ENCODE results near the gene PLXNA2. TPM values are rescaled to one million over a fixed set of nuclear protein-coding genes. Genes with fewer than 3 reads are reported as not detected.

Gene PLXNA2
- total RNA-seq, 1 experiment from 2014 or later = 17.7 TPM

DNA sequence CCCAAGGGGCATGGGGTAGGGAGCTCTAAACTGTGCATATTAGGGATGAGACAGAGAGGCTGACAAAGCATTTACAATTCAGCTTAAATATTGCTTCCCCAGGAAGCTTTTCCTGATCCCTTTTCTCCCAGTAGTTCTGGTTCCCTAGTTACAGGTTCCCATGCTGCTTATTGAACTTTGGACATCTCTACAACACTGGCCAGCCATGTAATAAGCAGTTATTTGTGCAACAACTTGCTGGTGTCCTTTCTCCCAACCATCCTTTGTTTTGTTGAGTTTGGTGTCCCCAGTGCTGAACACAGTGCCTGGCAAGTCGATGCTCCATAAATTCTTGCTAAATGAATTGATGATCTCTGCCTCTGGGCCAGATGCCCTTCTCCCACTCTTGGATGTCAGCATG lies 80.6 kb downstream of the PLXNA2 start:
- no peak for DNase-seq (ENCODE audit: low read depth)

DNA sequence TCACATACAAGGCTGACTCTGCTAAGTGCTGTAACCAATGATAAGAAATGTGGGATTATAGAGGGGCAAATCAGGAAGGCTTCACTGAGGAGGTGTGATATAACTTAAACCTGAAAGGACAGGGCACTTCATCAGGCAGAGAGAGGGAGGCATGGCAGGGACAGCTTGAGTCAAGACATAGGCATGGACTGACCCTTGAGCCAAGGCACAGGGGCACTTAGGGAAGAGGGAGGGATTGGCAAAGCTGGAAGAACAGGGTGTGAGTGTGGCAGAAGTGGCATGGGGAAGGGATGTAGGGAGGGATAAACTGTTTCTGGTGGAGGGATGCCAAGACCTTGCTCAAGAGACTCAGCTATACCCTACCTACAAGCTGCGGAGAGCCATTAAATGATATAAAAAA lies 81.3 kb downstream of the PLXNA2 start:
- no peak for DNase-seq (ENCODE audit: low read depth)

DNA sequence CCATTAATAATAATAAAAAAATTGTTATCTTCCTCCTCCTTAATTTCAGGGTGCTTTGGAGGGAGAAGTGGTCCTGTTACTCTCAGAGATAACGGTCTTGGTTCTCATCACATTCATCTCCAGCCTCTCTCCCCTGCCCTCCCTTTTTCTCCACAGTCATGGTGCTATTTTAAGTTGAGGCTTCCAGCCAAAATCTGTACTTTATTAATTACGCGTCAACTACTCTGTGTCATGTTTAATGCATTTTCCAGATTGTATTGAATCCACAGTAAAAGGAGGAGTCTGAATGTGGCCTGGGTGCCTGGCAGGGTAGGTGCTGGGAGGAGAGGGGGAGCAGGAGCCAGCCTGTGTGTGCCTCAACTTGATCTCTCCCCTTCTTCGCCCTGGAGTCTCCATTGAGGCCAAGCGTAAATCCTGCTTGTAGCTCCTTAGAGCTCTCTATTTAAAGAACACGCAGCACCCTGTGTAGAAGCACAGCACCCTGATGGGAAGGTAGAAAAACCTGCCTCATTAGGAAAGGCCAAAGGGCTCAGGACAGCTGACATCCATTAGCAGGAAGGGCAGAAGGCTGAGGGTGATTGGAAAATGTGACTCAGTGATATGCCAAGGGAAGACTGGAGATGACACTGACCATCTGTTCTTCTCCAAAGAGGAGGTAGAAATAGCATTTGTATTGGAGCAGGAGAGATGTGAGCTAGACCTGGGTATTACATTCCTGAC lies 82.4 kb downstream of the PLXNA2 start:
- peak; percentile 79 for DNase-seq (ENCODE audit: low read depth)

DNA sequence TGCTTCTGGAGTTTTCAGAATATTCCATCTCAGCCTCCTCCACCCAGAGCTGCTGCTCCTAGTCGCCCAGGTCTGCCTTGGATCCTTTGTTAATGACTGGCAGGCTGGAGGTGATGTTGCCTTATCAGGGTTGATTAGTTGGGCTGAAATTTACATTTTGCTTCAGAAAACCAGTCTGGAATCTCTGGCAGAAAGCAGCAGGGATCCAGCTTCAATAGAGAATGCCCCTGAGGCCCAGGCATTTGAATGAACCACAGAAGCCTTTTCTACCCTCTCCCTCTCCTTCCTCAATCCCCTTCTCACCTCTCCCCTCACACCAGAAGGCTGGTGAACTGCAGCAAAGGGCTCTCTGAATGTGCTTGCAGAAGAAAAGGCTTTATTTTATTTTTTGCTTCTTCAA lies 83.2 kb downstream of the PLXNA2 start:
- no peak for DNase-seq (ENCODE audit: low read depth)

DNA sequence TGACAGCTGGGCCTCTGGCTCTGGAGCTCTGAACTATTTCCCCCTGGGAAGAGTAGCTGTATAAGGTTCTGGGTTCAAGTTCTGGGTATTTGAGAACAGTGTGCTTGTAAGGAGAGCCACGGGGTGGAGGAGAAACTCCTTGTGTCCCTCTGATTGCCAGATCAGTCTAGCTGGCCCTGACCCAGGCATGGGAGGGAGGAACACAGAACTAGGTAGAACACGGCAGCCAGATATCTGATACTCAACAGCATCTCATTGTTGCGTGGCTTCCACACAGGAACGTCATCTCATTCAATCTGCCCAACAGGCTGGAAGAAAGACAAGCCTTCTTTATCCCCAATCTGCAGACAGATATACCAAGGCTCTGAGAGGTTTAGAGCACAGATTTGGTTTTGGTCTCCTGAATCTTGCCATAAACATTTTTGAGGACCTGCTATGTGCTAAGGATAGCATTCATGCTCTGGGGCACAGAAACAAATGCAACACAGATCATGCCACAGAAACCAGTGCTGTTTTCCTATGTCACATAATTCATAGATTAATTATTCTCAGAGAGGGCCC lies 83.8 kb downstream of the PLXNA2 start:
- DNase-seq (ENCODE audit: low read depth) = no peak

DNA sequence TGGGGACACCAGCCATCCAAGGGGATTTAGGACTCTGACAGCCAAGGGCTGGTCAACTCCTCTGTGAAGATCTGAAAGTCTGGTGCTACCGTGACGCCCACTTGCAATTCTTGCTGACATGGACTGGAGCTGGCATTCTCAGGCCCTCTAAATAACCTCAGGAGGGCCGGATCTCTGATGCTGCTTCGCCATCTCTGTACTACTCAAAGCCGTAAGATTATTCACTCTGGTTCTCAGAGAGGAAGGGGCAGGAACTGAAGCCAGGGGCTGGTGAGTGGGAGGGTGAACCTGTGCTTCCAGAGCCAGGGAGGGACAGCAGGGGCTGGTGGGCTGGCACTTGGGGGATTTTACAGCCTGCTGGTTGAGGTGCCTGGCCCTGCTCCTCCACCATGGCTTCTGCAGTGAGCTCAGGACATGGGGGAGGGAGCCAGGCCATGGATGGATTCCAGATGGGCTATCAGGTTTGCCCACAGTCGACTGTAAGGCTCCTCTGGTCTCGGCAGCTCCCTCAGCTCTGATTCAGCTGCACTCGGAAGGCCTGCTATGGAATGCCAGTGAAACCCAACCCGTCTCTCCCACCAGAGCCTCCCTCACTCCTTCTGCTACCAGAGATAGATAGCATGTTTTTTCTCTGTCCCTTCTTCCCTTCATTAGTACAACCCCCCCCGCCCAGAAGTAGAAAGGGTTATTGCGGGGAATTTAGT lies 84.5 kb downstream of the PLXNA2 start:
- DNase-seq (ENCODE audit: low read depth) = peak; percentile 94

DNA sequence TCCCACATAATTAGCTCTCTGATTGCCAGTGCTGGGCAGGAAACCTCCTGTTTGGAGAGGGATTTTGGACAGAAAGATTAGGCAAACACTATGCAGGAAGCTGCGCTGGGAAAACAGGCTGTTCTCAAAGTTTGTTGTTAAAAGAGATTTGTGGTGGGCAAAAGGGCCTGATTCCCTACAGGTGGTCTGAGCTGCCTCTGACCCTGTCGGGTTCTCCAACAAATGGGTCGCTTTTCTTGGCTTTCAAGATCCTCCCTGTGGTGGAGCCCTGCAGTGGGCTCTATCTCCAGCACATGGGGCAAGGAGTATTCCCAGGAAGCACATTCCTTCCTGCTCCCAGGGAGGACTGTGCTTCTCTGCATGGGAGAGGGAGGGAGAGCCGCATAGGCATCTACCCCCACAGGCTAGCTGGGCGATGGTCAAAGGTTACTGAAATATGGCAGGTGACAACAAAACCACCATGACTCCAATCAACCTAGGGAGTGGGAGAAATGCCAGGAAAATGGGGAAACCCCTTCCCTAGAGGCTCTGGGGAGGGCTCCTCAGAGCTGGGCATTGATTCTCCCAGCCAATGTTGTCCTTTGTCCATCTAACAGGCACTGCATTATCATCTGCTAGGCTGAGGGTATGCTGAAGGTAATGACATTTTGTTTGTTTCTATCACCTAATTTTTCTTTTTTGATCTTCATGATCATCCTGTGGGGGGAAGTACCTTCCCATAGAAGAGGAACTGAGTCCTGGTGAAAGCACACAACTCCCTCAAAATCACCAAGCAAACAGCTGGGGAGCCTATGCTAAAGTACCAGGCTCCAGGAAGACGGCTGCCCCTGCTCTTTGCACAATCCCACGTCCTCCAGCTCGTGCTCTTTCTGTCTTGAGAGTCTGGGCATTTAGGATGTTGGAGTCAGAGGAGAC lies 85.3 kb downstream of the PLXNA2 start:
- peak; percentile 54 for DNase-seq (ENCODE audit: low read depth)

DNA sequence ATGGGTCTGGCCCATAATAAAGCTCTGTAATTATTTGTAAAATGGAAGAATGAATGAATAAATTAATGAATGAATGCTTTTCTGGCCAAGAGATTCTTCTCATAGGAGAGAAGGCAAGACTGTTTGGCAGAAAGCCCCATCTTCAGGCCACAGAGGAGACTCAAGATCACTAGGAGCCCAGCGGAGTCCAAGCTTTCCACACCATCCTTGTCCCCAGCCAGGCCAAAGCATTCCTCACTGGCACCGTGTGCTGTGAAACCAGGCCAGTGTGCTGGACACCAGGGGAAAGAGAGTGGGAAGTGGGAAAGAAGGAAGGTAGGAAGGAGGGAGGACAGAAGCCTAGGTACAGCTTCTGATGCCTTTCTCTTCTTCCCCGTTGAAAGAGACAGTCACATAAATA lies 86.4 kb downstream of the PLXNA2 start:
- DNase-seq (ENCODE audit: low read depth) = no peak

DNA sequence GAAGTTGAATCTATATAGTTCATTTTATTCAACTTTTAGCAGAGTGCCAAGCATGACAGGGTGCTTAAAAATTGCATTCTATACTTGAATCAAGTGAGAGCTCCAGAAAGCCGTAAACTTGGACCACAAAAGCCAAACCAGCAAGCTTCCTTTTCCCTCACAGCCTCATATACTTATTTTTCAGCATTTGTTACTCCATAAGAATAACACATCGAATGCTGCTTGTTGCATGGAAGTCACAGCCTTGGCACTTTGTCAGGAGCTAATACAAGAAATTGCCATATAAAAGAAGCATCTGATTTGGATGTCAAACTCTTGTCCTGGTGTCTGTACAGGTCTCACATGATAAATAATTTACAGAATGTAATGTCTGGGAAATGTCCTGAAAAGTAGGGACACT lies 87.4 kb downstream of the PLXNA2 start:
- DNase-seq (ENCODE audit: low read depth) = no peak

DNA sequence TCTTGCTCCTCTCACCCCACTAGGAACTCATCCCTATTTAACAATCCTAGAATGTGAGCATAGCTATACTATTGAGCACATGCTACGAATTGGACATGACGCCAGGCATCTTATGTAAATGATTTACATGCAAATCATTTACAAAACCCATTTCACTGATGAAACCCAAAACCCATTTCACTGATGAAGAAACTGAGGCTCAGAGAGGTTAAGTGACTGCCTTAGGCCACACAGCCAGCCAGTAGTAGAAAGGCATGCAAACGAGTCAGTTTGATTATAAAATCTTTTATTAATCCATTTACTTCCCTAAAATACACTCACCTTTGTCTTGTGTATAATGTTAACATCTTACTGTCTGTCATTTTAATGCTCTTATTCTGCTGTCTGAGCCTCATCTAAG lies 87.9 kb downstream of the PLXNA2 start:
- no peak for DNase-seq (ENCODE audit: low read depth)

DNA sequence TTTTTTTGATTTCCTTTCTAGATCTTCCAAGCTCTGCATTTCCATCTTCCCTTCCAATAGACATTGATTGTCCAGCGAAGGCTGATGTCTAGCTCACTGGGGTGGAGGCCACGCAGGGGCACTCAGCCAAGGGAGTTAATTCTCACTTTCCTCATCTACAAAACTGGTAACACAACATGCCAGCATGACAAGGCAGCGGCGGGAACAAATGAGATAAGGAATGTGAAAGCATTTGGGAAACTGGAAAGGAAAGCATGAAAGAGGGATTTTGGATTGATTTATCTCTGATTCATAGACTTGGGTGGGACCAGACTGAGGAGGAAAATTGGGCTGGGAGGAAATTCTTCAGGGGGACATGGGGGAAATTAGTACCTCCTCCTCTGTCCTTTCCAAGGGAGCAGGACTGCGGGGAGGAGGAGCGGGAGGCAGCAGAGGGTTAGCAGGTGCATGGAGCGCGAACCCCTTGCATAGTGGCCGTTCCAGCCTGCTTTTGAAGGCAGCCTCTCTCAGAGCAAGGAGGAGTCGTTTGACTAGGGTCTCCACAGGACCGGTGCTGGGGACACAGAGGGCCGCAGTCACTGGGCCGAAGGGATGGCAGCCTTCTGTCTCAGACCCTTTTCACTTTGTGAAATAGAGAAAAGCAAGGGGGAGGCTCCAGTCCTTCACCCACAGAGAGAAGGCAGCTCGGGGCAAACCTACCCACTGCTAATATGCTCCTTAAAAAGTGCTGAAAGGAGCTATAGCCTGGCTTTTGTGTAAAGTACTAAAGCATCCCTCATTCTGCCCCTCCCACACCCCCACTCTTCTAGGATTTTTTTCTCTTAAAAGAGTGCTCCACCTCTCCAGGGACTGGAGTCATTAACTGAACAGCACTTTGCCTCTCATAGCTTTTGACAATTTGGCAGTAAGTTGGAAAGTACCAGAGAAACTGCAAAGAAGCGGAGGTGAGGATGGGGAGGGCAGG lies 89.2 kb downstream of the PLXNA2 start:
- DNase-seq (ENCODE audit: low read depth) = no peak

DNA sequence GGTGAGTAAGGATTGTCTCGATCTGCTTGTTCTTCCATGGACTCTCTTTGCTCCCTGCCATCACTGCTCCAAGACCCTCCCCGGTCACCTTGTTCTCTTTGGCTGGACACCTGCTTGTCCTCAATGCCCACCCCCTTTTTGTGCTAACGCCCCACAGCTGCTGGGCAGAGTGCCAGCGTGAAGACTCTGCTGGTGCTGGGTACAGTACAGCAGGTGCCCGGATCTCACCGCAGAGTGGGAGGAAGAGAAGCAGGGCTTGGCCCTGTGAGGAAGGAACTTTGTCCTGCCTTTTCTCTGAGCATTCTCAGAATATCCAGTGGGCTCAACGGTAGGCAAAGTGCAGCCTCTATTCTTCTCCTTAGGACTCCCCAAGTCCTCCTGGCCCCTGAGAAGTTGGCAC lies 90.1 kb downstream of the PLXNA2 start:
- DNase-seq (ENCODE audit: low read depth) = no peak

DNA sequence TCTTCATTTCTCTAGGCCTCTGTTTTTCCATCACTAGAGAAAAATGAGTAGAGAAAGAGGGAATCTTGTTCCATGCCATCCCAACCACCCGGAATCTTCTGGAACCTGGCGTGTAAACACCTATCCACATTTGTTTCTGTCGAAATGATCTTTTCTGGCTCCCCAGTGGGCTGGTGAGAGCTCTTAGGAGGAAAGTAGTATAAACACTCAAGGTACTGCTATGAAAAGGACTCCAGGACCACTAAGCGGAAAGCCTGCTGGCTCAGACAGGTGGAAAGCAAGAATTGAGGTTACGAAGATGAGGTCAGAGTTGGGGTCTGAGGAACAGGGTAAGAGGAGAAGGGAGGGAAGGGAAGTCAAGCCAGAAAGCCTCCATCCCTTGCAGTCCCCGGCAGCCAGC lies 90.8 kb downstream of the PLXNA2 start:
- DNase-seq (ENCODE audit: low read depth) = no peak

DNA sequence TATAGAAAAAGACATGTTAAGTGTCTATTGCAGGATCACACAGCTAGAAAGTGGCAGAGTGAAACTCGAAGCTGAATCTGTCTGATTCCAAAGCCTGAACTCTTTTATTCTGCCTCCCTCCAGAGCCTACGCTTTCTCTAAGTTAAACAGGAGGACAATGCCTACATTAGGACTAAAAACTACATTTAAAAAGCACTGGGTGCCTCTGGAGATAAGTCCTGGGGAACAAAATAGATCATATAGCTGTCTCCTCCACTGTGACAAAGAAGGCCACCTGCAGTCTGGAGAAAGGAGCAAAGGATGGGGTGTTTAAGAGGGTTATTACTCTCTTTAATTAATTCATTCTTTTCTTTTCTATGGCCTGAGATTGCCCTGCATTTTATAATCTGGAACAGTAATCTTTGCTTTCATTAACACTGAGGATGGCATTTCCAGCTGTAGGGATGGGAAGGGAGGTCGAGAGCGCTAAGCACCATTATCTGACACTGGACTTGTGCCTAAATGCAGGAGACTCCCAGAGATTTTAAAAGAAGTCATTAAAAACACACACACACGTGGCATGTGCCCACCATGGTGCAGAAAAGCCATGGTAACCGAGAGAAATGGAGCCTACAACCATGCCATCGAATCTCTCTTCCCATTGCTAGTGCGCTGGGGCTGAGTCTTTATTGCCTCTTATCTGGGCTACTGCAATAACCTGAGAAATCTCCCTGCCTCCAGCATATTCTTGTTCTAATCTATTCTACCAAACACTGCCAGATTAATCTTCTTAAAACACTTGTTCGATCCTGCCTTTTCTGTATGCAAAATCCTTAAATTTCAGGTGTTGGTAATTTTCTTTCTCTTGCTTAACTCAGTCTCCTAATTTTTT lies 92.2 kb downstream of the PLXNA2 start:
- no peak for DNase-seq (ENCODE audit: low read depth)

DNA sequence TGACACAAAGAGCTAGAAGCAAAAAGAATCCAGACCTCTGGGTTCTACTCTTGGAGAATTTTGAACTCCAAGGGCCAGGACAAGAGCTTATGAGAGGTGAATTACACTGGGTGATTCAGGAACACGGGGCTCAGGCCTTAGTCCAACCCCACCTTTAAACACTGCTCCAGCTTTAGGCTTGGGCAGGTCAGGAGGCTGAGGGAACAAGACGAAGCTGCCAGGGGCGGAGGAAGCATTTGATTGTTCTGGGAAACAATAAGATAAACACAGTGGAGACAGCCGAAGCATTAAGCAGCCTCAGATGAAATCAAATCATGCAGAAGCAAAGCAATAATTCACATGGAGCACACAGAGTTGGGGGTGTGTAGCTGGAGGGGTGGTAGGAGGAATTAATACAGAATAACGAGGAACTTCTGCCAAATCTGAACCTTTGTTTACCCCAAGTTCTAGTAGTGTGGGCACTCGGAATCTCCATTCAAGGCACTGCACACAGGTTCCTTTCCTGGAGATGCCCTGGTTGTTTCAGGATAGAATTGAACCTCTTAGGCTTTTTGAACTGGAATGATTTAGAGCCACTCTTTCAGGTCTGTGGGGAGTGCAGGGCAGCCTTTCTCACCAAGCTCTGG lies 93.2 kb downstream of the PLXNA2 start:
- no peak for DNase-seq (ENCODE audit: low read depth)

DNA sequence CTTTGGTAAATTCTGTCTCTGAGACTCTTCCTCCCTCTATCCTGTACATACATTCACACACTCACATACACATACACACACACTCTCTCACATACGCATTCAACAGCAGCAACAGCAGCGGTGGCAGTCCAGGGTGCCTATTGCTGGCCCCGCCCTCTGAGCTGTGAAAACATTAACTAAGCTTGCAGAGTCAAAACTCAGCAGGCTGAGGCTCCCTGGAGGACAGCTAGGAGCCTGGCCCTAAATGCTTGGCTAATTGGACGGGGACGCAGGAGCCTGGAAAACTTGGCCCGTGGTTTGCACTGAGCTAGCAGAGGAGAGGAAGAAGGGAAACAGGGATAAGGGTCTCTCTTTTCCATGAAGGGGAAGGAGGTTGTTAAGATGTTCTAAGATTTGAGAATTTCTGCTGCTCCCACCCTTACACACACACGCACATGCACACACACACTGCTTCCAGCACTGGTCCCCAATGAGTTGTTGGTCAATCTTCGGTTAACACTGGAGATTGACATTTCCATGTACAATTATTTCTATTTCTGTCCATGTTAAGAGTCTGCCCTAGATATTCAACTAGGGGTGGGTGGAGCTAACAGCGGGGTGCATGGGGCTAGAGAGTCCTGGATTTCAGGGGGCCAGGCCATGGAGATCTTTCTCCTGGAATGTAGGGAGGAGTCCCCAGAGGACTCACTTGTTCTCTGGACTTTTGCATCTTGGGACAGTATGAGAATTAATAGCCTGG lies 94.2 kb downstream of the PLXNA2 start:
- DNase-seq (ENCODE audit: low read depth) = no peak

DNA sequence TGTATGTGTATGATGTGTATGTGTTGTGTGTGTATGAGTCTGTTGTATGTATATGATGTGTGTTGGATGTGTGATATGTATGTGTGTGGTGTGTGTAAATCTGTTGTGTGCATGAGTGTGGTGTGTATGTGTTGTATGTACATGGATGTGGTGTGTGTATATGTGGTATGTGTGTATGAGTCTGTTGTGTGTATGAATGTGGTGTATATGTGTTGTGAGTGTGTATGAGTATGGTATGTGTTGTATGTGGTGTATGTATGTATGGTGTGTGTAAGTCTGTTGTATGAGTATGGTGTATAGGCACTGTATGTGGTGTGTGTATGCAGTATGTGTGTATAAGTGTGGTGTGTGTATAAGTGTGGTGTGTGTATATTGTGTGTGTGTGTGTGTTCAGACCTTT lies 95.0 kb downstream of the PLXNA2 start:
- DNase-seq (ENCODE audit: low read depth) = no peak

DNA sequence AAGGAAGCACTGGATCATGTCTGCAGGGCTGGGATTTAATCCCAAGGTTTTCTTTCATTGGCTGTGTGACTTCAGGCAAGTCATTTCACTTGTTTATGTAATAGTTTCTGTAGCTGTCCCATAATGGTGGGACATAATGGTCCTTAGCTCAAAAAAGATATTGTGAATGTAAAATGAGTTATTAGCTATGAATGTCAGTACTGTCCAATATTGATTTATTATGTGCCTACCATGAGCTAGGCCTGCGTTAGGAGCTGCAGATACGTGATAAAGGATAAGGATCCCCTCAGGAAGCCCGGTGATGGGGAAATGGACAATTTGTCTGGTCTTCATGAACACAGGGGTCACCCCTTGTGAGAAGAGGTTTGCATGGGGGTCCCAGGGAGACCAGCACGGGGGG lies 95.8 kb downstream of the PLXNA2 start:
- no peak for DNase-seq (ENCODE audit: low read depth)

DNA sequence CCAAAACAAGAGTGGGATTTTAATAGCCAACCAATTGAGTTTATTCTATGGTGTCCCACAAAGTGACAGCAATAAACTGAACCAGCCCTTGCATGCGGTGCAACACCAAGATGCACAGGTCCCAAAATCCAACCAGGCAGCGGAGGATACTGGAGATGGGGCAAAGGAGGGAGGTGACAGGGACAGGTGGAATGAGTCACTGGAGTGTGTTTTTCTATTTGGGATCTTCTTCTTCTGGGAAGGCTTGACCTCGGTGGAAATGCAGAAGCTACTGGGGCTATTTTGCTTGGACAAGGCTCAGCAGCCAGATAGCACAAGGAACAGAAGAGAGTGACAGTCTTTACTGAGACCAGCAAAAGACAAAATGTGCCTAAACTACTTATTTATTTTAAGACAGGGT lies 97.5 kb downstream of the PLXNA2 start:
- no peak for DNase-seq (ENCODE audit: low read depth)

Measured in LHCN-M2 (cell line).